ENCODE data around the gene CPPED1. TPM values are rescaled to one million over a fixed set of nuclear protein-coding genes. Genes with fewer than 3 reads are reported as not detected.

The CPPED1 gene
- total and polyA plus RNA-seq, 8 donors = 1.8 to 7.9 (median 3.6) TPM

- H3K9me3 ChIP-seq = no peaks in the 10 kb centered on the region
- no peak for FAIRE-seq
- intact Hi-C loops (cut with DNase I) = no loop called here
- H3K4me3 ChIP-seq = no peak overlapping the region
- H3K27me3 ChIP-seq = no peaks in the 10 kb centered on the region
- WGBS, 2 donors = 45 to 54% methylated on average over 10 of the region's 10 CpGs
- no peak for TF ChIP-seq CTCF (IDR thresholded peaks at IDR 0.05)
- DNase-seq = no peak
- no peaks in the 10 kb centered on the region for H3K4me1 ChIP-seq
- H3K27ac ChIP-seq = no peak overlapping the region
- H3K36me3 ChIP-seq = peaks cover 0 to 6% (median 0%) of the 10 kb centered on the region in 3 donors
- peak in 1 of 4 donors; percentile 61 for ATAC-seq
Observed at GRCh38 chr16:12661656-12662172, 142.0 kb downstream of the CPPED1 start.

GRCh38 chr16:12659871-12660270, 143.8 kb downstream of the CPPED1 start:
- intact Hi-C loops (cut with DNase I) = no loop called here

GRCh38 chr16:12658506-12658905, 145.2 kb downstream of the CPPED1 start:
- no peaks in the 10 kb centered on the region for H3K9me3 ChIP-seq
- TF ChIP-seq CTCF (IDR thresholded peaks at IDR 0.05) = no peak
- DNase-seq = no peak
- no peaks in the 10 kb centered on the region for H3K27me3 ChIP-seq
- H3K4me3 ChIP-seq = no peak overlapping the region
- no peak overlapping the region for H3K27ac ChIP-seq
- FAIRE-seq = no peak
- no peaks in the 10 kb centered on the region for H3K4me1 ChIP-seq
- 92 to 95% methylated on average over 5 of the region's 5 CpGs for WGBS, 2 donors
- intact Hi-C loops (cut with DNase I) = no loop called here
- no peaks in the 10 kb centered on the region for H3K36me3 ChIP-seq
- ATAC-seq = no peak

More at GRCh38 chr16:12659871-12660270, 143.8 kb downstream of the CPPED1 start:
- Histone ChIP-seq H3K36me3 (peaks cover 0 to 6% (median 0%) of the 10 kb centered on the region in 3 donors), H3K27ac (no peak overlapping the region), H3K4me3 (no peak overlapping the region), H3K9me3 (no peaks in the 10 kb centered on the region), H3K4me1 (no peaks in the 10 kb centered on the region), H3K27me3 (no peaks in the 10 kb centered on the region)
- ATAC-seq (no peak), FAIRE-seq (no peak), DNase-seq (no peak)
- 66 to 69% methylated on average over 3 of the region's 3 CpGs for WGBS, 2 donors
- no peak for TF ChIP-seq CTCF (IDR thresholded peaks at IDR 0.05)

GRCh38 chr16:12655537-12655936, 148.2 kb downstream of the CPPED1 start:
- Histone ChIP-seq H3K36me3 (no peaks in the 10 kb centered on the region), H3K27ac (no peak overlapping the region), H3K4me1 (no peaks in the 10 kb centered on the region), H3K27me3 (no peaks in the 10 kb centered on the region), H3K4me3 (no peak overlapping the region), H3K9me3 (no peaks in the 10 kb centered on the region)
- TF ChIP-seq CTCF (IDR thresholded peaks at IDR 0.05) = no peak
- no peak for FAIRE-seq
- 75 to 77% methylated on average over 11 of the region's 11 CpGs for WGBS, 2 donors
- no peak for ATAC-seq
- intact Hi-C loops (cut with DNase I) = no loop called here
- no peak for DNase-seq

- H3K27ac ChIP-seq = no peak overlapping the region
- H3K36me3 ChIP-seq = no peaks in the 10 kb centered on the region
- 60 to 67% methylated on average over 2 of the region's 2 CpGs for WGBS, 2 donors
- FAIRE-seq (no peak), ATAC-seq (no peak), DNase-seq (no peak)
- no peaks in the 10 kb centered on the region for H3K9me3 ChIP-seq
- no peaks in the 10 kb centered on the region for H3K27me3 ChIP-seq
- no peak for TF ChIP-seq CTCF (IDR thresholded peaks at IDR 0.05)
- H3K4me3 ChIP-seq = no peak overlapping the region
- H3K4me1 ChIP-seq = no peaks in the 10 kb centered on the region
- intact Hi-C loops (cut with DNase I) = no loop called here
Observed at GRCh38 chr16:12653820-12654392, 149.8 kb downstream of the CPPED1 start.
